ENCODE results near the gene MDH2. TPM values are rescaled to one million over a fixed set of nuclear protein-coding genes. Genes with fewer than 3 reads are reported as not detected.

The MDH2 gene
- total and polyA plus RNA-seq, 2 of the 4 experiments (the other 2 are of a cell fraction) = 55.4 to 206 TPM

GRCh38 chr7:76063114-76063513, 15.2 kb downstream of the MDH2 start:
- Histone ChIP-seq H2AFZ (replicated peaks; ENCODE audit: low read length, poor library complexity) (no peak overlapping the region), H4K20me1 (ENCODE audit: insufficient read depth, low read length) (peaks cover 6% of the 10 kb centered on the region), H4K5ac (ENCODE audit: low read depth, low read length) (no peak overlapping the region), H3K27me3 (ENCODE audit: control insufficient read depth, insufficient read depth, low read length) (no peaks in the 10 kb centered on the region), H2BK5ac (ENCODE audit: low read depth, low read length, poor library complexity, severe bottlenecking) (no peak overlapping the region), H2AK9ac (replicated peaks; ENCODE audit: low read depth, low read length, poor library complexity) (no peak overlapping the region), H3K36me3 (ENCODE audit: control insufficient read depth, insufficient read depth, low read length) (peaks cover 81% of the 10 kb centered on the region), H3K4me1 (ENCODE audit: control insufficient read depth, insufficient read depth, low read length) (peaks cover 3% of the 10 kb centered on the region), H3K4me2 (ENCODE audit: low read depth, low read length) (no peak overlapping the region), H3K23ac (ENCODE audit: low read depth, low read length) (no peak overlapping the region), H2AK5ac (ENCODE audit: low read depth, low read length) (no peak overlapping the region), H3K9me3 (ENCODE audit: control insufficient read depth, insufficient read depth, low read length) (no peaks in the 10 kb centered on the region), H3K9ac (ENCODE audit: low read depth, low read length) (no peak overlapping the region), H2BK20ac (ENCODE audit: low read depth, low read length) (no peak overlapping the region), H4K8ac (ENCODE audit: low read depth in 2 of 2, low read length in 2 of 2) (no peak overlapping the region), H3K4ac (ENCODE audit: low read depth, low read length) (no peak overlapping the region), H2BK120ac (ENCODE audit: low read depth, low read length) (no peak overlapping the region), H4K91ac (ENCODE audit: insufficient read depth, low read depth, low read length) (no peak overlapping the region), H2BK15ac (ENCODE audit: low read depth, low read length) (no peak overlapping the region), H3K79me1 (ENCODE audit: low read depth in 1 of 2, low read length in 2 of 2) (peaks cover 6 to 40% of the 10 kb centered on the region in 2 experiments; a peak in 3 of 4 replicates), H3K9me1 (ENCODE audit: insufficient read depth, low read length) (peaks cover 9% of the 10 kb centered on the region), H3K4me3 (ENCODE audit: insufficient read depth, low read depth, low read length) (no peak overlapping the region), H3K56ac (ENCODE audit: extremely low read depth, insufficient read depth, low read length) (no peak overlapping the region), H3K27ac (ENCODE audit: insufficient read depth, low read length) (no peak overlapping the region), H3K18ac (ENCODE audit: low read depth, low read length) (no peak overlapping the region), H3K14ac (replicated peaks; ENCODE audit: low read depth, low read length) (no peak overlapping the region)
- ChIA-PET CTCF (no interaction called here), POLR2A (ENCODE audit: unreplicated experiment) (no interaction called here)
- no TSS peak for BruUV-seq (replicated peaks)
- intact Hi-C loops (cut with micrococcal nuclease) = no loop called here
- in situ Hi-C loops (cut with MboI; ENCODE audit: low sequenced_read_pairs) = no loop called here
- WGBS, 2 experiments (ENCODE audit: extremely low coverage in 2 of 2, insufficient read length in 1 of 2) = 100% methylated on average over 4 of the region's 10 CpGs; no CpG with 5 or more reads in 1 of the 2 experiments
- dilution Hi-C loops (cut with HindIII; ENCODE audit: low sequenced_read_pairs, unreplicated experiment) = no loop called here
- DNase-seq (no peak), ATAC-seq (ENCODE audit: low read depth) (no peak)
- TF ChIP-seq BHLHE40 (IDR thresholded peaks at IDR 0.05; ENCODE audit: low read depth, low read length) (no peak), CHD1 (IDR thresholded peaks at IDR 0.05; ENCODE audit: low read depth, low read length) (no peak), RFX5 (IDR thresholded peaks at IDR 0.05; ENCODE audit: low read depth, low read length) (no peak), POLR2A (IDR thresholded peaks at IDR 0.05; ENCODE audit: low read depth, low read length) (no peak), SMC3 (IDR thresholded peaks at IDR 0.05; ENCODE audit: low read depth, low read length) (no peak), RAD21 (IDR thresholded peaks at IDR 0.05; ENCODE audit: low read length) (no peak), MAZ (IDR thresholded peaks at IDR 0.05; ENCODE audit: borderline replicate concordance, low read depth, low read length) (no peak), MXI1 (IDR thresholded peaks at IDR 0.05; ENCODE audit: borderline replicate concordance, low read depth, low read length) (no peak), CEBPB (IDR thresholded peaks at IDR 0.05; ENCODE audit: low read depth, low read length) (no peak), RCOR1 (IDR thresholded peaks at IDR 0.05; ENCODE audit: insufficient replicate concordance, low read length) (no peak), NFE2L2 (IDR thresholded peaks at IDR 0.05; ENCODE audit: low read depth, low read length) (no peak), FOS (IDR thresholded peaks at IDR 0.05; ENCODE audit: low read depth, low read length) (no peak), MAFK (IDR thresholded peaks at IDR 0.05; ENCODE audit: low read depth, low read length) (no peak)
- TF ChIP-seq, protein P1, sequence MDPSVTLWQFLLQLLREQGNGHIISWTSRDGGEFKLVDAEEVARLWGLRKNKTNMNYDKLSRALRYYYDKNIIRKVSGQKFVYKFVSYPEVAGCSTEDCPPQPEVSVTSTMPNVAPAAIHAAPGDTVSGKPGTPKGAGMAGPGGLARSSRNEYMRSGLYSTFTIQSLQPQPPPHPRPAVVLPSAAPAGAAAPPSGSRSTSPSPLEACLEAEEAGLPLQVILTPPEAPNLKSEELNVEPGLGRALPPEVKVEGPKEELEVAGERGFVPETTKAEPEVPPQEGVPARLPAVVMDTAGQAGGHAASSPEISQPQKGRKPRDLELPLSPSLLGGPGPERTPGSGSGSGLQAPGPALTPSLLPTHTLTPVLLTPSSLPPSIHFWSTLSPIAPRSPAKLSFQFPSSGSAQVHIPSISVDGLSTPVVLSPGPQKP (IDR thresholded peaks at IDR 0.05; ENCODE audit: borderline replicate concordance, low read depth, low read length) = no peak
- TF ChIP-seq, protein P2, sequence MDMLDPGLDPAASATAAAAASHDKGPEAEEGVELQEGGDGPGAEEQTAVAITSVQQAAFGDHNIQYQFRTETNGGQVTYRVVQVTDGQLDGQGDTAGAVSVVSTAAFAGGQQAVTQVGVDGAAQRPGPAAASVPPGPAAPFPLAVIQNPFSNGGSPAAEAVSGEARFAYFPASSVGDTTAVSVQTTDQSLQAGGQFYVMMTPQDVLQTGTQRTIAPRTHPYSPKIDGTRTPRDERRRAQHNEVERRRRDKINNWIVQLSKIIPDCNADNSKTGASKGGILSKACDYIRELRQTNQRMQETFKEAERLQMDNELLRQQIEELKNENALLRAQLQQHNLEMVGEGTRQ (IDR thresholded peaks at IDR 0.05; ENCODE audit: low read depth, low read length) = no peak
- TF ChIP-seq, protein P3, sequence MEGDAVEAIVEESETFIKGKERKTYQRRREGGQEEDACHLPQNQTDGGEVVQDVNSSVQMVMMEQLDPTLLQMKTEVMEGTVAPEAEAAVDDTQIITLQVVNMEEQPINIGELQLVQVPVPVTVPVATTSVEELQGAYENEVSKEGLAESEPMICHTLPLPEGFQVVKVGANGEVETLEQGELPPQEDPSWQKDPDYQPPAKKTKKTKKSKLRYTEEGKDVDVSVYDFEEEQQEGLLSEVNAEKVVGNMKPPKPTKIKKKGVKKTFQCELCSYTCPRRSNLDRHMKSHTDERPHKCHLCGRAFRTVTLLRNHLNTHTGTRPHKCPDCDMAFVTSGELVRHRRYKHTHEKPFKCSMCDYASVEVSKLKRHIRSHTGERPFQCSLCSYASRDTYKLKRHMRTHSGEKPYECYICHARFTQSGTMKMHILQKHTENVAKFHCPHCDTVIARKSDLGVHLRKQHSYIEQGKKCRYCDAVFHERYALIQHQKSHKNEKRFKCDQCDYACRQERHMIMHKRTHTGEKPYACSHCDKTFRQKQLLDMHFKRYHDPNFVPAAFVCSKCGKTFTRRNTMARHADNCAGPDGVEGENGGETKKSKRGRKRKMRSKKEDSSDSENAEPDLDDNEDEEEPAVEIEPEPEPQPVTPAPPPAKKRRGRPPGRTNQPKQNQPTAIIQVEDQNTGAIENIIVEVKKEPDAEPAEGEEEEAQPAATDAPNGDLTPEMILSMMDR (conservative IDR thresholded peaks at IDR 0.05; ENCODE audit: low read depth, low read length) = no peak
